Trophoblast cell (in vitro differentiated cells and primary cell): ENCODE measurements around the gene IL22RA1.
A peak's percentile ranks its signal among the peaks of the same experiment; 100 is the strongest.

Experiments used
- DNase-seq, 2 donors: peaks; one replicate each; pipeline ENCODE4 v3.0.0-alpha.2; 2016
- H2AFZ ChIP-seq: 2 replicates; pipeline ENCODE4 v1.6.1; 2013; ENCODE audit warnings: low read length, moderate library complexity, mild to moderate bottlenecking; ENCODE audit not compliant: insufficient read depth, poor library complexity
- H2AK5ac ChIP-seq: 2 replicates; pipeline ENCODE4 v1.6.1; 2013; ENCODE audit warnings: mild to moderate bottlenecking, low read length
- H2BK120ac ChIP-seq: 2 replicates; pipeline ENCODE4 v1.6.1; 2013; ENCODE audit warnings: low read length, mild to moderate bottlenecking, moderate library complexity; ENCODE audit not compliant: insufficient read depth, poor library complexity
- H2BK12ac ChIP-seq: 2 replicates; pipeline ENCODE4 v1.6.1; 2013; ENCODE audit warnings: mild to moderate bottlenecking, low read length, moderate library complexity
- H2BK5ac ChIP-seq: 2 replicates; pipeline ENCODE4 v1.6.1; 2013; ENCODE audit warnings: low read length, low read depth, moderate library complexity, mild to moderate bottlenecking; ENCODE audit not compliant: poor library complexity
- H3K14ac ChIP-seq: 2 replicates; pipeline ENCODE4 v1.6.1; 2013; ENCODE audit warnings: mild to moderate bottlenecking, low read length
- H3K18ac ChIP-seq: 2 replicates; pipeline ENCODE4 v1.6.1; 2013; ENCODE audit warnings: mild to moderate bottlenecking, low read length
- H3K23ac ChIP-seq: 2 replicates; pipeline ENCODE4 v1.6.1; 2013; ENCODE audit warnings: low read length
- H3K27ac ChIP-seq: 2 replicates; pipeline ENCODE4 v1.5.1; 2013; ENCODE audit warnings: low read depth, mild to moderate bottlenecking, inconsistent platforms, low read length, moderate library complexity
- H3K27me3 ChIP-seq: 2 replicates; pipeline ENCODE4 v1.6.1; 2013; ENCODE audit warnings: inconsistent platforms, mild to moderate bottlenecking, low read length, moderate library complexity; ENCODE audit not compliant: insufficient read depth
- H3K36me3 ChIP-seq, 2 experiments: 1 replicate in 1 of 2; 2 replicates in 1 of 2; pipeline ENCODE4 v1.6.1; 2013; ENCODE audit warnings: low read length in 2 of 2, mild to moderate bottlenecking in 2 of 2, moderate library complexity in 1 of 2; ENCODE audit not compliant: insufficient read depth in 2 of 2, control insufficient read depth in 1 of 2
- H3K4ac ChIP-seq: 2 replicates; pipeline ENCODE4 v1.6.1; 2013; ENCODE audit warnings: low read depth, mild to moderate bottlenecking, low read length, moderate library complexity
- H3K4me1 ChIP-seq, 2 experiments: 1 replicate in 1 of 2; 2 replicates in 1 of 2; pipeline ENCODE4 v1.6.1; 2013; ENCODE audit warnings: low read length in 2 of 2, mild to moderate bottlenecking in 2 of 2, moderate library complexity in 1 of 2; ENCODE audit not compliant: insufficient read depth in 2 of 2, control insufficient read depth in 1 of 2
- H3K4me2 ChIP-seq: 2 replicates; pipeline ENCODE4 v1.6.1; 2013; ENCODE audit warnings: inconsistent platforms, mild to moderate bottlenecking, low read length, moderate library complexity
- H3K4me3 ChIP-seq: 2 replicates; pipeline ENCODE4 v1.5.1; 2013; ENCODE audit warnings: mild to moderate bottlenecking, low read depth, low read length, inconsistent platforms
- H3K79me1 ChIP-seq: one replicate; pipeline ENCODE4 v1.6.1; 2013; ENCODE audit warnings: low read length
- H3K79me2 ChIP-seq: 2 replicates; pipeline ENCODE4 v1.6.1; 2013; ENCODE audit warnings: low read length, mild to moderate bottlenecking; ENCODE audit not compliant: control insufficient read depth, insufficient read depth, poor library complexity
- H3K9ac ChIP-seq: 2 replicates; pipeline ENCODE4 v1.6.1; 2013; ENCODE audit warnings: mild to moderate bottlenecking, low read length
- H3K9me3 ChIP-seq: 2 replicates; pipeline ENCODE4 v1.6.1; 2013; ENCODE audit warnings: low read depth, mild to moderate bottlenecking, control low read depth, inconsistent platforms, low read length; ENCODE audit not compliant: insufficient read depth
- H4K12ac ChIP-seq: 2 replicates; pipeline ENCODE4 v1.6.1; 2013; ENCODE audit warnings: low read depth, mild to moderate bottlenecking, low read length, moderate library complexity
- H4K8ac ChIP-seq: 2 replicates; pipeline ENCODE4 v1.6.1; 2013; ENCODE audit warnings: low read depth, mild to moderate bottlenecking, low read length, moderate library complexity
- H4K91ac ChIP-seq: one replicate; pipeline ENCODE4 v1.6.1; 2013; ENCODE audit warnings: low read depth, mild to moderate bottlenecking, low read length, moderate library complexity
- WGBS: extraction: QIAGEN DNeasy Blood & Tissue Kit; methylation state at CpG from one replicate; pipeline ENCODE4 v1.1.7; 2013; ENCODE audit warnings: missing lambda C conversion rate; ENCODE audit not compliant: insufficient read length, insufficient coverage; ENCODE audit errors: extremely low coverage; 5-methylcytosine and 5-hydroxymethylcytosine counted together

Gene IL22RA1

GRCh38 chr1:24178407-24178806, 35.5 kb upstream of the IL22RA1 start:
- Histone ChIP-seq H3K4me1 (no peaks in the 10 kb centered on the region), H3K14ac (no peak overlapping the region), H3K23ac (no peak overlapping the region), H4K8ac (no peak overlapping the region), H3K27ac (no peak overlapping the region), H2BK5ac (no peak overlapping the region), H2AFZ (no peak overlapping the region), H3K27me3 (no peaks in the 10 kb centered on the region), H3K4me2 (no peak overlapping the region), H3K79me2 (no peaks in the 10 kb centered on the region), H2BK120ac (no peak overlapping the region), H3K79me1 (no peaks in the 10 kb centered on the region), H4K91ac (no peak overlapping the region), H3K9ac (no peak overlapping the region), H3K9me3 (no peaks in the 10 kb centered on the region), H3K4ac (no peak overlapping the region), H2BK12ac (no peak overlapping the region), H3K36me3 (no peaks in the 10 kb centered on the region), H2AK5ac (no peak overlapping the region), H3K18ac (no peak overlapping the region), H3K4me3 (no peak overlapping the region), H4K12ac (no peak overlapping the region)
- no peak for DNase-seq
- no CpG with 5 or more reads among the region's 3 CpGs for WGBS

- Histone ChIP-seq H3K14ac (no peak overlapping the region), H2BK120ac (no peak overlapping the region), H3K4me3 (no peak overlapping the region), H3K79me1 (no peaks in the 10 kb centered on the region), H3K79me2 (no peaks in the 10 kb centered on the region), H2BK5ac (no peak overlapping the region), H3K36me3 (no peaks in the 10 kb centered on the region), H3K18ac (no peak overlapping the region), H3K23ac (no peak overlapping the region), H2AK5ac (no peak overlapping the region), H3K27ac (no peak overlapping the region), H2AFZ (no peak overlapping the region), H3K9ac (no peak overlapping the region), H2BK12ac (peak overlapping the region; percentile 17), H3K4me2 (no peak overlapping the region), H3K9me3 (no peaks in the 10 kb centered on the region), H3K4ac (no peak overlapping the region), H3K4me1 (no peaks in the 10 kb centered on the region), H3K27me3 (no peaks in the 10 kb centered on the region), H4K91ac (no peak overlapping the region), H4K12ac (no peak overlapping the region), H4K8ac (no peak overlapping the region)
- no CpG with 5 or more reads among the region's 10 CpGs for WGBS
- no peak for DNase-seq
Measured at GRCh38 chr1:24177161-24177560, 34.2 kb upstream of the IL22RA1 start.

GRCh38 chr1:24175033-24175755, 32.3 kb upstream of the IL22RA1 start:
- Histone ChIP-seq H3K18ac (no peak overlapping the region), H3K4me1 (no peaks in the 10 kb centered on the region)
- no CpG with 5 or more reads among the region's 6 CpGs for WGBS

GRCh38 chr1:24173638-24174575, 31.0 kb upstream of the IL22RA1 start:
- Histone ChIP-seq H3K79me1 (no peaks in the 10 kb centered on the region), H3K4me1 (no peaks in the 10 kb centered on the region), H3K9ac (no peak overlapping the region), H2BK120ac (no peak overlapping the region), H3K14ac (no peak overlapping the region), H2BK5ac (no peak overlapping the region), H3K4me2 (no peak overlapping the region), H3K9me3 (no peaks in the 10 kb centered on the region), H2AFZ (no peak overlapping the region), H2BK12ac (no peak overlapping the region), H4K12ac (no peak overlapping the region), H3K36me3 (peaks cover 5% of the 10 kb centered on the region in 2 experiments), H3K79me2 (no peaks in the 10 kb centered on the region), H3K4me3 (no peak overlapping the region), H2AK5ac (no peak overlapping the region), H3K27ac (no peak overlapping the region), H4K91ac (no peak overlapping the region), H3K23ac (no peak overlapping the region), H4K8ac (no peak overlapping the region), H3K27me3 (no peaks in the 10 kb centered on the region), H3K18ac (no peak overlapping the region), H3K4ac (no peak overlapping the region)
- no CpG with 5 or more reads among the region's 5 CpGs for WGBS
- no peak for DNase-seq

More at GRCh38 chr1:24175033-24175755, 32.3 kb upstream of the IL22RA1 start:
- Histone ChIP-seq H2AFZ (no peak overlapping the region), H4K12ac (no peak overlapping the region), H3K36me3 (no peaks in the 10 kb centered on the region), H3K27ac (no peak overlapping the region), H2BK12ac (no peak overlapping the region), H3K4me3 (no peak overlapping the region), H3K23ac (no peak overlapping the region), H3K14ac (no peak overlapping the region), H2BK120ac (no peak overlapping the region), H3K79me2 (no peaks in the 10 kb centered on the region), H3K4ac (no peak overlapping the region), H2BK5ac (no peak overlapping the region), H3K9me3 (no peaks in the 10 kb centered on the region), H3K9ac (no peak overlapping the region), H2AK5ac (no peak overlapping the region), H3K4me2 (no peak overlapping the region), H4K8ac (no peak overlapping the region), H3K27me3 (no peaks in the 10 kb centered on the region), H4K91ac (no peak overlapping the region), H3K79me1 (no peaks in the 10 kb centered on the region)
- peak in 1 of 2 donors; percentile 11 for DNase-seq
